Epithelial cell of esophagus (primary cell): ENCODE data around the gene SPATA21.

Experiments
- DNase-seq: peaks from one replicate; pipeline ENCODE4 v3.0.0; 2010; ENCODE audit warnings: low read depth
- H3K4me3 ChIP-seq: 2 replicates; pipeline ENCODE4 v1.5.1; 2011; ENCODE audit warnings: mild to moderate bottlenecking, low read length, control low read depth
- CTCF ChIP-seq: IDR thresholded peaks from 2 replicates; pipeline ENCODE4 v1.5.1; 2011; ENCODE audit warnings: low read depth, mild to moderate bottlenecking, low read length, control low read depth, inconsistent platforms; ENCODE audit not compliant: insufficient read depth; ENCODE audit errors: missing control alignments

The SPATA21 gene

GRCh38 chr1:16351994-16352841, 85.0 kb downstream of the SPATA21 start, which contains the start of gene FBXO42:
FBXO42 (minus strand) TSS chr1:16352480; CDS start chr1:16315418, 37,062 bp downstream.
- peak; percentile 15 for TF ChIP-seq CTCF
- H3K4me3 ChIP-seq = peak within 1 kb of the TSS; percentile 94
- peak; percentile 93 for DNase-seq

- H3K4me3 ChIP-seq = peak overlapping the region; percentile 94
- DNase-seq = peak; percentile 39
- TF ChIP-seq CTCF = no peak
Measured at GRCh38 chr1:16351456-16351993, 85.7 kb downstream of the SPATA21 start.

- DNase-seq = peak; percentile 33
- no peak overlapping the region for H3K4me3 ChIP-seq
- no peak for TF ChIP-seq CTCF
Measured at GRCh38 chr1:16349847-16350406, 87.3 kb downstream of the SPATA21 start.
